Measurements from ENCODE around the gene ADPRH. TPM values are rescaled to one million over a fixed set of nuclear protein-coding genes. Genes with fewer than 3 reads are reported as not detected.

The ADPRH gene
- total RNA-seq, 1 donor, result 7.2 TPM

GRCh38 chr3:119569156-119569555, 10.1 kb upstream of the ADPRH start:
- H2AFZ ChIP-seq (ENCODE audit: low read length), result no peak overlapping the region
- no peak overlapping the region for H3K4me2 ChIP-seq (ENCODE audit: insufficient read depth, low read length)
- H3K36me3 ChIP-seq (ENCODE audit: insufficient read depth, low read length), result no peaks in the 10 kb centered on the region
- no peak overlapping the region for H3K27ac ChIP-seq (ENCODE audit: low read depth, low read length)
- DNase-seq (ENCODE audit: insufficient read length, low spot score, missing footprints), result no peak
- no peaks in the 10 kb centered on the region for H4K20me1 ChIP-seq (ENCODE audit: insufficient read depth, low read length)
- TF ChIP-seq CTCF (IDR thresholded peaks at IDR 0.05; ENCODE audit: extremely low read depth, low read depth, low read length), result no peak
- H3K4me1 ChIP-seq (ENCODE audit: insufficient read depth, low read length), result no peaks in the 10 kb centered on the region
- H3K79me2 ChIP-seq (ENCODE audit: insufficient read depth, low read length), result no peaks in the 10 kb centered on the region
- no peaks in the 10 kb centered on the region for H3K9me3 ChIP-seq (ENCODE audit: low read depth, low read length)
- no peaks in the 10 kb centered on the region for H3K27me3 ChIP-seq (ENCODE audit: insufficient read depth, low read length)
- H3K4me3 ChIP-seq (ENCODE audit: insufficient read depth, low read length), result no peak overlapping the region

- Histone ChIP-seq H3K4me1 (ENCODE audit: insufficient read depth, low read length) (no peaks in the 10 kb centered on the region), H3K27ac (ENCODE audit: low read depth, low read length) (no peak overlapping the region), H3K4me3 (ENCODE audit: insufficient read depth, low read length) (no peak overlapping the region), H2AFZ (ENCODE audit: low read length) (no peak overlapping the region), H3K4me2 (ENCODE audit: insufficient read depth, low read length) (no peak overlapping the region), H4K20me1 (ENCODE audit: insufficient read depth, low read length) (no peaks in the 10 kb centered on the region), H3K79me2 (ENCODE audit: insufficient read depth, low read length) (no peaks in the 10 kb centered on the region), H3K27me3 (ENCODE audit: insufficient read depth, low read length) (no peaks in the 10 kb centered on the region), H3K9me3 (ENCODE audit: low read depth, low read length) (no peaks in the 10 kb centered on the region), H3K36me3 (ENCODE audit: insufficient read depth, low read length) (no peaks in the 10 kb centered on the region)
- TF ChIP-seq CTCF (IDR thresholded peaks at IDR 0.05; ENCODE audit: extremely low read depth, low read depth, low read length), result no peak
- no peak for DNase-seq (ENCODE audit: insufficient read length, low spot score, missing footprints)
These were observed 9.1 kb upstream of the ADPRH start for GRCh38 chr3:119570229-119570628.

- H3K4me2 ChIP-seq (ENCODE audit: insufficient read depth, low read length), result no peak overlapping the region
- no peaks in the 10 kb centered on the region for H3K4me1 ChIP-seq (ENCODE audit: insufficient read depth, low read length)
- no peak for DNase-seq (ENCODE audit: insufficient read length, low spot score, missing footprints)
- H3K36me3 ChIP-seq (ENCODE audit: insufficient read depth, low read length), result no peaks in the 10 kb centered on the region
- no peak overlapping the region for H3K4me3 ChIP-seq (ENCODE audit: insufficient read depth, low read length)
- no peaks in the 10 kb centered on the region for H3K79me2 ChIP-seq (ENCODE audit: insufficient read depth, low read length)
- no peaks in the 10 kb centered on the region for H3K27me3 ChIP-seq (ENCODE audit: insufficient read depth, low read length)
- no peak overlapping the region for H2AFZ ChIP-seq (ENCODE audit: low read length)
- H3K27ac ChIP-seq (ENCODE audit: low read depth, low read length), result no peak overlapping the region
- TF ChIP-seq CTCF (IDR thresholded peaks at IDR 0.05; ENCODE audit: extremely low read depth, low read depth, low read length), result no peak
- H4K20me1 ChIP-seq (ENCODE audit: insufficient read depth, low read length), result no peaks in the 10 kb centered on the region
- H3K9me3 ChIP-seq (ENCODE audit: low read depth, low read length), result no peaks in the 10 kb centered on the region
These were observed 8.1 kb upstream of the ADPRH start for GRCh38 chr3:119571230-119571629.

GRCh38 chr3:119571688-119572087, 7.6 kb upstream of the ADPRH start:
- no peaks in the 10 kb centered on the region for H3K79me2 ChIP-seq (ENCODE audit: insufficient read depth, low read length)
- H4K20me1 ChIP-seq (ENCODE audit: insufficient read depth, low read length), result no peaks in the 10 kb centered on the region
- H3K27me3 ChIP-seq (ENCODE audit: insufficient read depth, low read length), result no peaks in the 10 kb centered on the region
- TF ChIP-seq CTCF (IDR thresholded peaks at IDR 0.05; ENCODE audit: extremely low read depth, low read depth, low read length), result no peak
- H3K36me3 ChIP-seq (ENCODE audit: insufficient read depth, low read length), result no peaks in the 10 kb centered on the region
- no peaks in the 10 kb centered on the region for H3K9me3 ChIP-seq (ENCODE audit: low read depth, low read length)
- H2AFZ ChIP-seq (ENCODE audit: low read length), result no peak overlapping the region
- H3K4me3 ChIP-seq (ENCODE audit: insufficient read depth, low read length), result no peak overlapping the region
- H3K27ac ChIP-seq (ENCODE audit: low read depth, low read length), result no peak overlapping the region
- no peak overlapping the region for H3K4me2 ChIP-seq (ENCODE audit: insufficient read depth, low read length)
- no peak for DNase-seq (ENCODE audit: insufficient read length, low spot score, missing footprints)
- H3K4me1 ChIP-seq (ENCODE audit: insufficient read depth, low read length), result no peaks in the 10 kb centered on the region
